Stimulated activated naive B cell treated with anti-CD40 and anti-IgM and Interleukin-4, amounts not matched to agents 10 μg/mL and 1 μg/mL and 100 μg/mL, for 72 hours (primary cell): ENCODE data around the gene C2orf80.
A peak's percentile ranks its signal among the peaks of the same experiment; 100 is the strongest.

ENCODE experiments used
- ATAC-seq, 2 donors: fragments of 150-1000 bp; cut with Tn5 transposase; replicated peaks; 2 replicates each; pipeline ENCODE4 v1.10.0; 2021; ENCODE audit warnings: moderate library complexity in 1 of 2
- DNase-seq: peaks from one replicate; pipeline ENCODE4 v3.0.0; 2021
- H3K27ac Mint-ChIP-seq: one replicate; pipeline ENCODE4 v1.8.0; 2022; ENCODE audit warnings: mild to moderate bottlenecking, mixed read lengths
- H3K27me3 Mint-ChIP-seq, 2 donors: one replicate each; pipeline ENCODE4 v1.8.0; 2022; ENCODE audit warnings: mixed read lengths in 2 of 2
- H3K36me3 Mint-ChIP-seq, 2 donors: one replicate each; pipeline ENCODE4 v1.8.0; 2022; ENCODE audit warnings: mixed read lengths in 2 of 2, mild to moderate bottlenecking in 1 of 2
- H3K4me1 Mint-ChIP-seq, 2 donors: one replicate each; pipeline ENCODE4 v1.8.0; 2022; ENCODE audit warnings: mixed read lengths in 2 of 2, mild to moderate bottlenecking in 1 of 2
- H3K4me3 Mint-ChIP-seq, 2 donors: one replicate each; pipeline ENCODE4 v1.8.0; 2022; ENCODE audit warnings: mild to moderate bottlenecking in 2 of 2, mixed read lengths in 2 of 2, moderate library complexity in 1 of 2
- H3K9me3 Mint-ChIP-seq, 2 donors: one replicate each; pipeline ENCODE4 v1.8.0; 2022; ENCODE audit warnings: mixed read lengths in 2 of 2, mild to moderate bottlenecking in 1 of 2

The C2orf80 gene

DNA sequence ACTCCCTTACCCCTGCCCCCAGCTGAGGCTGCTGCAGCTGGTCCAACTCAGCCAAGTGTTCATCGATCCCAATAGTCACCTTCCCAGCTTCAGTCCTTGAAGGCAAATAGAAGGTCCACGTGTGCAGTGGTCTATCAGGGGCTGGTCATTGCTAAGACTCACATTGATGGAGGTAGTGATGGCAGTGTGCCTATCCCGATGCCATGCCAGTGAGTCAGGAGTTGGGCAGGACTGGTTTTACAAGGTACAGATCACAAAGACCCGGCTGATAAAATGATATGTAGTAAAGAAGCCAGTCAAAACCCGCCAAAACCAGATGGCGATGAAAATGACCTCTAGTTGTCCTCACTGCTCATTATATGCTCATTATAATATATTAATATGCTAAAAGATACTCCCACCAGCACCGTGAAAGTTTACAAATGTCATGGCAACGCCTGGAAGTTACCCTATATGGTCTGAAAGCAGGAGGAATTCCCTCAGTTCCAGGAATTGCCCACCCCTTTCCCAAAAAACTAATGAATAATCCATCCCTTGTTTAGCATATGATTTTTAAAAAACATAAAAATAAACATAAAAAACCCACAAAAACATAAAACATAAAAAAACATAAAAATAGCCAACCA, 2.9 kb upstream of the C2orf80 start:
- Mint-ChIP-seq H3K36me3 (no peaks in the 10 kb centered on the region), H3K27ac (no peak overlapping the region), H3K9me3 (no peaks in the 10 kb centered on the region), H3K27me3 (peaks cover 0 to 4% of the 10 kb centered on the region in 2 donors), H3K4me1 (peaks cover 0 to 2% of the 10 kb centered on the region in 2 donors), H3K4me3 (no peak overlapping the region)
- DNase-seq (no peak), ATAC-seq (no peak)

DNA sequence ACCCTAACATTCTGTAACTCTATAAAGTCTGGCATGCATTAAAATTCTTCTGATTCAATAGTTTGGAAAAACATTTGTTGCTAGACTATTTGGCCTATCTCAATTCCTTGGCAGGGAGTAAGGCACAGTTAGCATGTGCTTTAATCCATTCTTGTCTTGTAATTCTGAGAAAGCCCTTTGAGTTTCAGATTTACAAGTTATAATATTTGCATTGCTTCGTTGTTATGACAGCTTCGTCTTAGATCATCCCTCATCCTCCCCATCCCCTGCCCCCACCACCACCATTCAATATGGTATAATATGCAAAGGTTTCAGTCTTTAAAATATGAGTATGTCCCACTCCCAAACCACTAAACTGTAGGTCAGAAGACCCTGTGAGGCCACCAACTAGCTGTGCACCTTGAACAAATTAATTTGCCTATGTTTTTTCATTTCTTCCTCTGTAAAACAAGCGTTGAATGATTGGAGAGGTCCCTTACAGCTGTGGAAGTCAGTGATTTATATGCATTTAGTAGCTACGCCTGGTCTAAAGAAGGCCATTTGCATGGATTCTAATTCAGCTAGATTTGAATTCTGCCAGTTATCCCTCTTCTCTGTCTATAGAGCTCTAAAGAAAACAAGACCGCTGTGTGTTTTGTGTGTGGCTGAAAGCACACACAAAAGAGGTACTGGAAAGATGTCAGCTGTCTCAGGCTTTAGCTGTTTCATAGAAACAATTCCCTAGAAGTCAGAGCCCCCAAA, 591 bp downstream of the C2orf80 start:
- no peaks in the 10 kb centered on the region for H3K36me3 Mint-ChIP-seq
- H3K27me3 Mint-ChIP-seq, result peaks cover 6 to 9% of the 10 kb centered on the region in 2 donors
- no peak for ATAC-seq
- no peak overlapping the region for H3K4me3 Mint-ChIP-seq
- no peak overlapping the region for H3K27ac Mint-ChIP-seq
- DNase-seq, result no peak
- peaks cover 2% of the 10 kb centered on the region in 2 donors for H3K4me1 Mint-ChIP-seq
- no peaks in the 10 kb centered on the region for H3K9me3 Mint-ChIP-seq

DNA sequence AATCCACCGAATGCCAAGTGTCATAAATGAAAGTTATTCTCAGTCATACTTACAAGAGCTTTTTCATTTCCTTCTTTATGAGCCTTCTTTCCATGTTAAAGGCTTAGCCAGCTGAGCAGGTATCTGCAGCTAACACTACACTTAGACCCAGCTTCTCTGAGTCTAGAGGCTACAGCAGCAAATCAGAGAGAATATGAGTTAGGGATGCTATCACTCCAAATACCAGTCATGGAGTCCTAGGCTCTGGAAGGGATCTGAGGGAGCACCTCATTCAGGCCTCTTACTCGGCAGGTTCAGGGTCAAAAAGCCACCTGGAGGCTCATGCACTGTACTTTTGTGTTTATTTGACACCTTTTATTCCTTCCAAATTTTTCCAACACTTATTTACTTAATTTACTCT, 2.9 kb downstream of the C2orf80 start:
- Mint-ChIP-seq H3K27me3 (peaks cover 11 to 21% of the 10 kb centered on the region in 2 donors), H3K4me1 (peaks cover 3 to 13% of the 10 kb centered on the region in 2 donors), H3K9me3 (no peaks in the 10 kb centered on the region), H3K36me3 (no peaks in the 10 kb centered on the region), H3K4me3 (no peak overlapping the region), H3K27ac (no peak overlapping the region)
- DNase-seq (no peak), ATAC-seq (no peak)

DNA sequence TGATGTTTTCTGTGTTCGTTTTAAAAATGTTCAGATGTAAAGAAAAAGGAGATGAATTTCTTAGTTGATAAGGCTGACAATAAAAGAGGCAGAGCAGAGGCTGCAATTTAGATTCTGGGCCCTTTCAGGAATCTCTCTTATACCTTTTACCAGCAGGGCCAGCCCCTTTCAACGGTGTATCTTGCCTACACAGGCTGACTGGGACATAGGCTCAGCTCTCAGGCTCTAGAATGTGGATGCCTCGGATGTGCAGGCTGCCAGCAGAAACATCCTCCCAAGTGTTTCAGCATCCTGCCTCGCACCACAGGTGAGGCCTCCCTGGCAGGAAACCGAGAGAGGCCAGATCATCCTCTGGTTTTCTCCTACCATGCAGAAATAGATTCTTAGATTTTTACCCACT, 3.4 kb downstream of the C2orf80 start:
- no peak overlapping the region for H3K4me3 Mint-ChIP-seq
- H3K4me1 Mint-ChIP-seq, result peaks cover 3 to 13% of the 10 kb centered on the region in 2 donors
- no peak for ATAC-seq
- no peaks in the 10 kb centered on the region for H3K9me3 Mint-ChIP-seq
- H3K27me3 Mint-ChIP-seq, result peaks cover 11 to 21% of the 10 kb centered on the region in 2 donors
- no peak overlapping the region for H3K27ac Mint-ChIP-seq
- no peaks in the 10 kb centered on the region for H3K36me3 Mint-ChIP-seq
- no peak for DNase-seq

DNA sequence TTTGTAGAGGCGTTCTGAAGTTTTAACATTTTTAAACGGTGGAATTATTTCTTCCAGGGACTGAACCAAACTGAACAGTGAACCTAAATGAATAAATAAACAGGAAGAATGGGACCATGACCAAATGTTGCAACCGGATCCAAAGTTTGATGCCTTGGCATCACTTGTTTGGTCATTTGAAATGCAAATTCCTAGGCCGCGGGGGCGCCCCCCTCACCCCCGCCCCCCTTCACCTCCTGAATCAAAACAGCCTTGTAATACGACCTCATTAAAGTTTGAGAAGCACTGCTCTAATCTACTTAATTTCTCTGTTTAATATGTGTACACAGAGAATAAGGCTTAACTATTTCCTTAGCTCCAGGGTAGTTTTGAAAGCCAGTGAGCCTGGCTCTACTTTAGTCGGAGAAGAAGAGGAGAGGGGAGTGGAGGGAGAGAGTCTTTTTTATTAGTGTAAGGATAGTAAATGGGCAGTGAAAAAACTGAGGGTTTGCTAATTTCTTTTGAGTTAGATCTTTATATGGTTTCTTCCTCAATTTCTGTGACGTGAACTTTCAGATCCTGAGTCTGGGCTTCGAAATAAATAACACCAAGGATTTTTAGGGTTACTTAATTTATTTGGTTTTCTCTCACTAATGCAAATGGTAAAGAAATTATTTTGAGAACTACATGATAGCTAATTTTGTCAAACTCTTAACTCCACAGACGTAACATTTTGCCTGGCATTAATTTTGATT, 5.7 kb downstream of the C2orf80 start:
- Mint-ChIP-seq H3K4me3 (peak overlapping the region in 1 of 2 donors; percentile 11), H3K27me3 (peaks cover 8 to 21% of the 10 kb centered on the region in 2 donors), H3K4me1 (peaks cover 3 to 13% of the 10 kb centered on the region in 2 donors), H3K27ac (no peak overlapping the region), H3K9me3 (no peaks in the 10 kb centered on the region), H3K36me3 (no peaks in the 10 kb centered on the region)
- DNase-seq (no peak), ATAC-seq (no peak)

DNA sequence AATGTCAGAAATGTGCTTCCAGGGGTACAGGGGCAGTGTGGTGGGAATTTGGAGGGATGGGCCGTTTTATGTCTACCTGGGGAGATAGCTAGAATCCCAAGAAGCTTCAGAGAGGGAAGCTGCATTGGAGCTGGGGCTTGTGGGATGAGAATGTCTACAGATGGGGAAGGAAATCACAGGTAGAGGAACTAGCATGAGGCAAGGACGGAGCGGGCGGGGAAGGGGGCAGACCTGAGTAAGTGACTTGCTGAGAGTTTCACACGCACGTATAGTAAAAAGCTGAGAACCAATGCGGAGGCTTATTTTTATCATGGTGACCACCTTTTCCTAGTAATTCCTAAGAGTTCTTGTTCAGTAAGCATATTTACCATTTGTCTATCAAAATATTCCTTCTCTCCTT, 6.3 kb downstream of the C2orf80 start:
- no peaks in the 10 kb centered on the region for H3K9me3 Mint-ChIP-seq
- peak overlapping the region in 1 of 2 donors; percentile 11 for H3K4me3 Mint-ChIP-seq
- no peaks in the 10 kb centered on the region for H3K36me3 Mint-ChIP-seq
- H3K4me1 Mint-ChIP-seq, result peaks cover 3 to 13% of the 10 kb centered on the region in 2 donors
- H3K27me3 Mint-ChIP-seq, result peaks cover 8 to 21% of the 10 kb centered on the region in 2 donors
- no peak for DNase-seq
- no peak for ATAC-seq
- H3K27ac Mint-ChIP-seq, result no peak overlapping the region

DNA sequence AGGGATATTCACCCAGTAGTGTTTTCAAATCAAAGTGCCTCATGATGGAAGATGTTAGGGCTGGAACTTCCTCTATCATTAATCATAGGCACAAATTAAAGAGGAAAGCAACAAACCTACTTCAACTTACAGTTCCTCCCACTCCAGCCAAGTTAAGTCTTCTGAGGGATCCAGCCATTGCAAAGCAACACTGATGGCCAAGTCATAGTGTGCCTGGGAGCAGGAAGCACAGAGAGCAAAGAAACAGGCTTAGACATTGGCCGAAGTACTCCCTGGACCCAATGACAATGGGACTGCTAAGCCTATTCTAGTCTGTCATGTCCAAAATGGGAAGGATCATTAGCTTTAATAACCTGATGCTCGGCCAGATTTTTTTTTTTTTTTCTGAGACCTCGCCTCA, 7.0 kb downstream of the C2orf80 start:
- peaks cover 3 to 13% of the 10 kb centered on the region in 2 donors for H3K4me1 Mint-ChIP-seq
- DNase-seq (no peak), ATAC-seq (no peak)
- H3K4me3 Mint-ChIP-seq, result no peak overlapping the region
- H3K27ac Mint-ChIP-seq, result no peak overlapping the region
- H3K36me3 Mint-ChIP-seq, result no peaks in the 10 kb centered on the region
- no peaks in the 10 kb centered on the region for H3K9me3 Mint-ChIP-seq
- H3K27me3 Mint-ChIP-seq, result peaks cover 12 to 21% of the 10 kb centered on the region in 2 donors

DNA sequence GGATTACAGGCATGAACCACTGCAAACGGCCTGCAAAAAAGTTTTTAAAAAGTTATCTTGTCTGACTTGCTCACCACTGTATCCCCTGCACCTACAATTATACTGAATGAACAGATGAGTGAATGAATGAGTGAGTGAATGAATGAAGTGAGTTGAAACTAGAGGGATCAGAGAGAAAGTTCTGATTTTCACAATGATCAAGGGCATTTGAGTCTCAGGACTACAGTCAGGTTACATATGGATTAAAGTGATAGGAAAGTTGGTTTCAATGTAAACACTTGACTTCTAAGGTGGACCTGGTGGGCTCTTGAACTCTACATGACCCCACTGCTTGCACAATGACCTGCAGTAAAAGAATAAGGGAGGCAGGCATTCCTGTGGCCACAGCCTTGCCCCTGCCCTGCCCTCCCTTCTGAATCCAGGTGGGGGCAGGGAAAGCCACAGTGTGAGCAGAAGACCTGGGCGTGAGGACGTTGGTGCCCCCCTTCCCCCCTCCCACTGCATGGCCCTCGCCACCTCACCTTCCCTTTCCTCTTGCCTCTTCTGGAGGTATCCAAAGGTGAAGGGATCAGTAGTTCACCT, 10.7 kb downstream of the C2orf80 start:
- H3K4me3 Mint-ChIP-seq, result no peak overlapping the region
- H3K36me3 Mint-ChIP-seq, result no peaks in the 10 kb centered on the region
- DNase-seq (no peak), ATAC-seq (no peak)
- no peak overlapping the region for H3K27ac Mint-ChIP-seq
- H3K4me1 Mint-ChIP-seq, result peaks cover 3 to 10% of the 10 kb centered on the region in 2 donors
- peaks cover 8 to 19% of the 10 kb centered on the region in 2 donors for H3K27me3 Mint-ChIP-seq
- no peaks in the 10 kb centered on the region for H3K9me3 Mint-ChIP-seq

DNA sequence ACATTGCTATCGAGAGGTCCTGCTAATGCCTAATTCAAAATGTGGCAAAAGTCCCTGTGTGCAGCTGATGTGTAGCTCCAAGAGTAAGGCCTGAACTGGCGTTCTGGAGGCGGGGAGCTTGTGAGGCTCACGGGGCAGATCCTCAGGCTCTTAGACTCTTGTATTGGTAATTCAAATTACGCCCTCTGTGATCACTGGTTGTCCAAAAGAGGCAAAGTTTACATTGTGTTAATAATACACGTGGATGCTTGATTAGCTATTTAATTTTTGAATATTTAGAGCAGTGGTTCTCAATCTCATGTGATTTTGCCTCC, 14.0 kb downstream of the C2orf80 start:
- Mint-ChIP-seq H3K27me3 (peaks cover 14 to 16% of the 10 kb centered on the region in 2 donors), H3K4me1 (peaks cover 2 to 7% of the 10 kb centered on the region in 2 donors), H3K36me3 (no peaks in the 10 kb centered on the region), H3K4me3 (no peak overlapping the region), H3K9me3 (no peaks in the 10 kb centered on the region), H3K27ac (no peak overlapping the region)
- DNase-seq (no peak), ATAC-seq (no peak)

DNA sequence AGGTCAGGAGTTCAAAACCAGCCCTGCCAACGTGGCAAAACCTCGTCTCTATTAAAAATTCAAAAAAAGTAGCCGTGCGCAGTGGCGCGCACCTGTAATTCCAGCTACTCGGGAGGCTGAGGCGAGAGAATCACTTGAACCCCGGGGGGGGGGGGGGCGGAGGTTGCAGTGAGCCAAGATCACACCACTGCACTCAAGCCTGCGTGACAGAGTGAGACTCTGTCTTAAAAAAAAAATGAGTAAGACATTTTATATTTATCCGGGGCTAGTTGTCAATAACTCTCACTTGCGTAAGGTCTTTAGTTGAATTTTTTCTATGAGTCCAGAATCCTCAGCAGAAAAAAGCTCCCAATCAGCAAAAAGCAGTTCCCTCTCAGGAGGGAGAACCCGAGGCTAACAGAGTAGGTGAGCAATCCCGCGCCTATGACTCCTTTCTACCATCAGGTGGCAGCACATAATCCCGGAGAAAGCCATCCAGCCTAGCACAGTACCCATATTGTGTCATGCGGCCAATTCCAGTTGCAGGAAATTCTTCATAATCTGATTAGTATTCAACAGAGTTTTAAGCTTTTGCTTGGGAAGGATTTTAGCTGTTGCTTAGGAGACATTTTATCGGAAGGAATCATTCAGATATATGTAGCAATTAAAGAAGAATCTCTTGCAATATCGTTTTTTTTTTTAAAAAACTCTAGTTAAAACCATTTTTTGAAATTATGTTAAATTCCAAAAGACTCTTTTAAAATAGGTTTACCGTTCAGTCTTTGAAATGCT, 14.6 kb downstream of the C2orf80 start:
- Mint-ChIP-seq H3K9me3 (no peaks in the 10 kb centered on the region), H3K4me3 (no peak overlapping the region), H3K4me1 (peaks cover 2 to 7% of the 10 kb centered on the region in 2 donors), H3K27me3 (peaks cover 14 to 18% of the 10 kb centered on the region in 2 donors), H3K27ac (no peak overlapping the region), H3K36me3 (no peaks in the 10 kb centered on the region)
- ATAC-seq, result peak; percentile 98 to 99
- peak; percentile 53 for DNase-seq

DNA sequence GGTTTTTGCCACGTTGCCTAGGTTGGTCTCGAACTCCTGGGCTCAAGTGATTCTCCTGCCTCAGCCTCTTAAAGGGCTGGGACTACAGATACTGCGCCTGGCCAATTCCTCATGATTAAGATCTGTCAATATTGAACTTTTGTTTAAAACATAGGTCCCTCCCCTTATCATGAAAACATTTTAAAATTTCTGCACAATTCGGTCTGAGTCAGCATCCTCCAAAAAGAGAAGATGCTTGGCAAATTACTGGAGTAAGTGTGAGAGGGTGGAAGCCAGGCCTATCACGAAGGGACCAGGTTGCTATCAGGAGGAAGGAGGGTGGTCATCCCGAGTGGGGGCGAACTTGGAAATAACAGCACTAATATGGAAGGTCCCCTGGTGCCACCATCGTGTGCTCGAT, 15.7 kb downstream of the C2orf80 start:
- no peak overlapping the region for H3K27ac Mint-ChIP-seq
- H3K27me3 Mint-ChIP-seq, result peaks cover 14 to 23% of the 10 kb centered on the region in 2 donors
- ATAC-seq (no peak), DNase-seq (no peak)
- H3K4me1 Mint-ChIP-seq, result peaks cover 2 to 7% of the 10 kb centered on the region in 2 donors
- no peak overlapping the region for H3K4me3 Mint-ChIP-seq
- H3K36me3 Mint-ChIP-seq, result no peaks in the 10 kb centered on the region
- H3K9me3 Mint-ChIP-seq, result no peaks in the 10 kb centered on the region

DNA sequence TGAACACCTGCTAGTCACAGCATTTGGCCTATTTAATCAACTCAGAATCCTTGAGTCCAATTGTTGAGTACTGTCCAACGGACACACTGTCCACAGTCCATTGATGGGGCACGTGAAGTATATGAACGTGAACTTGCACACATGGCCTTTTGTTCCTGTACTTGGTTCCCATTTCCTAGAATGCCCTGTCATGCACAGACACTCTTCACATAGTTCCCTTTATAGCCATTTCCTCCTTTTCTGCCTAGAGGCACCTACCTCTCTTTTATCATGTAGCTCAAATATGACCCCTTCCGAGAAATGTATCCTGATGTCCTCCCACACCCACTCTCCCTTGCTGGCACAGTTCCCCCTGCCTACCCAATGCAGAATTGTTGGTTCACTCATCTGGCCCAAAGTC, 17.7 kb downstream of the C2orf80 start:
- DNase-seq (no peak), ATAC-seq (peak in 1 of 2 donors; percentile 23)
- Mint-ChIP-seq H3K4me1 (peaks cover 2 to 7% of the 10 kb centered on the region in 2 donors), H3K27ac (no peak overlapping the region), H3K4me3 (no peak overlapping the region), H3K36me3 (no peaks in the 10 kb centered on the region), H3K9me3 (no peaks in the 10 kb centered on the region), H3K27me3 (peaks cover 9 to 23% of the 10 kb centered on the region in 2 donors)

DNA sequence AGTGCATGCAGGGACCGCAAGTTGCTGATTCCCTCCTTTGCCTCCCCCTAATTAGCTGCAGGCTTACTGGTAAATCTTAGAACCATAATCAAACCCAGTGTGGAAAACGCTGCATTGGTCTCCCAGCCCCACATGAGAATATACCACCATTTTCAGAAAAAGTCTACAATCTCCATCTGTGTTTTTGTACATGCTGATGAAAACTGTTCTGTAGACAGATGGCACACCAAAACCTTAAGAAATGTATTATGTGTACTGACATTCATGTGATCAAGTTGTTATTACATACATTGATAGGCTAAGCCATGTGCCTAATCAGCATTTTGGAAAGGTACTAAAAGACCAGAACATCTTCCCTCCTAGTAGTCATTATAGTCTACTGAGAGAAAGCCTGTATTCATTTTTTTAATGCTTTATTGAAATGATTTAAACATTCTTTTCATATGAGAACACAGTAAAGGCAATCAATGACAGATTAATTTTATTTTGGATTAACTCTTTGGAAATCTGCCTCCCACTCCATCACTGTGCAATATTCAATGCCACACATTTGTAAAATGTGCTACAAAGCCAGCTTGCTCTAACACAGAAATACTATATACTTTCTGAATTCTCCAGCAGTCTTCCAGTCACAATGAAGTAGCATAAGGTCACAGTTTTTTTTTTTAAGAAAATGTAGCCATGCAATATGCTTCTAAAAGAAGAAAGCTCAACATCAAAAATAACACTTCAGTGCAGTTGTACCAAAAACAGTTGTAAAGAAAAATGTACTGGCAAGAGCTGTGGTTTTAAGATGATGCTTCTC, 24.7 kb downstream of the C2orf80 start:
- ATAC-seq, result no peak
- DNase-seq, result no peak
- no peaks in the 10 kb centered on the region for H3K9me3 Mint-ChIP-seq
- H3K36me3 Mint-ChIP-seq, result no peaks in the 10 kb centered on the region
- H3K27me3 Mint-ChIP-seq, result peaks cover 7 to 12% of the 10 kb centered on the region in 2 donors
- H3K4me1 Mint-ChIP-seq, result no peaks in the 10 kb centered on the region
- H3K4me3 Mint-ChIP-seq, result no peak overlapping the region
- H3K27ac Mint-ChIP-seq, result no peak overlapping the region
